K562 (cell line): ENCODE measurements around the gene PDCD1. TPM values are rescaled to one million over a fixed set of nuclear protein-coding genes. Genes with fewer than 3 reads are reported as not detected.
A peak's percentile ranks its signal among the peaks of the same experiment; 100 is the strongest.
"Not testable (repeated sequence)": the region's sequence is repeated elsewhere in the genome, so short reads cannot be mapped to it uniquely, and the experiment has no call there.

Experiments used
- ATAC-seq: fragments of 200-7000 bp; cut with Tn5 transposase; 3 replicates; pipeline ENCODE4 v1.9.1; 2020; ENCODE audit warnings: moderate library complexity
- BruUV-seq: library from RNA; stranded (reverse); fragments of 400-500 nt; replicated peaks from 2 replicates; lab custom pipeline; 2021; lab: Mats Ljungman, UMichigan
- CTCF ChIA-PET: fragments of 300-600 bp; formaldehyde crosslinking; extraction: SDS; loops from one replicate; lab custom pipeline; 2021; ENCODE audit warnings: low intra/inter-chr PET ratio; lab: Yijun Ruan, JAX
- POLR2A ChIA-PET: fragments of 300-600, 350-650 bp; sonication (Branson Sonifier 250); formaldehyde crosslinking; extraction: SDS; loops from one replicate; lab custom pipeline; 2021; ENCODE audit warnings: antibody characterized with exemption, inconsistent platforms; lab: Yijun Ruan, JAX
- DNase-seq, 4 experiments: peaks; one replicate each; pipeline versions ENCODE4 v3.0.0 to v3.0.0-alpha.2; 2011 to 2018; ENCODE audit warnings: low spot score in 3 of 4, mixed read lengths in 3 of 4; ENCODE audit errors: extremely low read depth in 1 of 4
- FAIRE-seq: peaks from 2 replicates; lab custom pipeline; 2011; peaks lifted over from hg19 to GRCh38; lab: Jason Lieb, UNC
- H2AFZ ChIP-seq: 2 replicates; pipeline ENCODE4 v1.6.0; 2011; ENCODE audit warnings: low read depth, low read length, control low read depth, inconsistent platforms
- H3K27ac ChIP-seq: fragments of 200-600 bp; 3 replicates; pipeline ENCODE4 v1.8.0; 2011; ENCODE audit warnings: low read depth, mild to moderate bottlenecking, control low read depth, inconsistent platforms, low read length, moderate library complexity, mixed read lengths; ENCODE audit errors: extremely low read depth
- H3K27me3 ChIP-seq, 2 experiments: fragments of 300-600 bp in 1 of 2; 2 replicates in 1 of 2; 3 replicates in 1 of 2; pipeline versions ENCODE4 v1.6.0 to v1.8.0; 2011; ENCODE audit warnings: inconsistent platforms in 2 of 2, low read length in 2 of 2, mild to moderate bottlenecking in 1 of 2, mixed read lengths in 1 of 2, moderate library complexity in 1 of 2; ENCODE audit not compliant: control insufficient read depth in 2 of 2, insufficient read depth in 2 of 2
- H3K36me3 ChIP-seq: fragments of 300-600 bp; 3 replicates; pipeline ENCODE4 v1.8.0; 2011; ENCODE audit warnings: mild to moderate bottlenecking, low read length, inconsistent platforms; ENCODE audit not compliant: control insufficient read depth, insufficient read depth
- H3K4me1 ChIP-seq, 2 experiments: fragments of 200-600 bp in 1 of 2; replicated peaks in 1 of 2; 2 replicates in 1 of 2; 3 replicates in 1 of 2; pipeline versions ENCODE4 v1.5.1 to v1.8.0; 2011; ENCODE audit warnings: inconsistent platforms in 2 of 2, low read length in 2 of 2, mild to moderate bottlenecking in 1 of 2, mixed read lengths in 1 of 2, moderate library complexity in 1 of 2; ENCODE audit not compliant: control insufficient read depth in 2 of 2, insufficient read depth in 2 of 2
- H3K4me2 ChIP-seq: 2 replicates; pipeline ENCODE4 v1.6.1; 2011; ENCODE audit warnings: low read length, control low read depth, inconsistent platforms, mixed read lengths; ENCODE audit not compliant: insufficient read depth
- H3K4me3 ChIP-seq: fragments of 200-600 bp; sonication (generic), shearing (Covaris generic); 2 replicates; pipeline ENCODE4 v1.5.1; 2016; ENCODE audit warnings: control low read depth, inconsistent platforms
- H3K79me2 ChIP-seq: fragments of 200-600 bp; 3 replicates; pipeline ENCODE4 v1.8.0; 2011; ENCODE audit warnings: low read length, inconsistent platforms; ENCODE audit not compliant: control insufficient read depth, insufficient read depth
- H3K9ac ChIP-seq, 2 experiments: 2 replicates each; pipeline versions ENCODE4 v1.6.0 to v1.6.1; 2011; ENCODE audit warnings: low read depth in 2 of 2, low read length in 2 of 2, control low read depth in 1 of 2, inconsistent platforms in 1 of 2, mild to moderate bottlenecking in 1 of 2, mixed read lengths in 1 of 2; ENCODE audit not compliant: insufficient read depth in 1 of 2
- H3K9me1 ChIP-seq: one replicate; pipeline ENCODE4 v1.6.0; 2011; ENCODE audit warnings: inconsistent platforms, mild to moderate bottlenecking, low read length, moderate library complexity; ENCODE audit not compliant: control insufficient read depth, insufficient read depth
- H3K9me3 ChIP-seq: replicated peaks from 2 replicates; pipeline ENCODE4 v1.5.1; 2011; ENCODE audit warnings: low read depth, low read length, inconsistent platforms; ENCODE audit not compliant: control insufficient read depth, insufficient read depth
- H4K20me1 ChIP-seq: replicated peaks from 2 replicates; pipeline ENCODE4 v1.6.1; 2011; ENCODE audit warnings: low read length, inconsistent platforms, mixed read lengths; ENCODE audit not compliant: control insufficient read depth, insufficient read depth
- CEBPG ChIP-seq, 3 experiments: fragments of 200-800 bp in 1 of 3; sonication (Bioruptor generic) in 1 of 3; sonication (generic) in 1 of 3; formaldehyde crosslinking in 1 of 3; IDR thresholded peaks in 2 of 3; conservative IDR thresholded peaks in 1 of 3; 2 replicates each; pipeline versions ENCODE4 v1.6.1 to v1.8.0; 2016 to 2022; ENCODE audit warnings: missing compliant biosample characterization in 2 of 3, missing genetic modification characterization in 2 of 3, mild to moderate bottlenecking in 1 of 3, missing genetic modification reagents in 1 of 3
- PHF21A ChIP-seq: fragments of 450-650 bp; IDR thresholded peaks from 2 replicates; pipeline ENCODE4 v1.6.1; 2017; ENCODE audit warnings: low read depth, borderline replicate concordance
- SMAD2 ChIP-seq: fragments of 150-350 bp; IDR thresholded peaks from 2 replicates; pipeline ENCODE4 v1.6.1; 2014; ENCODE audit warnings: low read depth, mild to moderate bottlenecking, low read length
- ZBTB33 ChIP-seq: sonication (generic); formaldehyde crosslinking; IDR thresholded peaks from 2 replicates; pipeline ENCODE4 v1.8.1; 2023; ENCODE audit warnings: mild to moderate bottlenecking, missing genetic modification reagents
- ZNF76 ChIP-seq: fragments of 250-450 bp; sonication (Bioruptor Pico); IDR thresholded peaks from 2 replicates; pipeline ENCODE4 v1.4.0; 2020; ENCODE audit warnings: mild to moderate bottlenecking, moderate library complexity, borderline replicate concordance
- WGBS: fragments of 100-300 bp; shearing (Covaris generic); methylation state at CpG from one replicate; pipeline ENCODE4 v1.1.6; 2016; ENCODE audit warnings: low coverage, mixed read lengths; ENCODE audit not compliant: insufficient coverage; ENCODE audit errors: missing lambda C conversion rate; 5-methylcytosine and 5-hydroxymethylcytosine counted together
- in situ Hi-C: fragments of 300-500 bp; cut with MboI; formaldehyde crosslinking; loops from 4 replicates; pipeline ENCODE4 v1.15.0; 2018; ENCODE audit warnings: inconsistent platforms, mixed read lengths
- intact Hi-C: fragments of 100-400 bp; cut with micrococcal nuclease; formaldehyde crosslinking; loops from 2 replicates; pipeline ENCODE4 v1.14.2; 2022
- polyA plus RNA-seq, 8 experiments: library from polyadenylated mRNA; depleted of rRNA in 4 of 8; stranded (reverse) in 5 of 8; unstranded in 3 of 8; fragments of >200 nt; fragmentation: Nextera tagmentation in 2 of 8; fragmentation: Illumina TruSeq in 1 of 8; extraction: Ambion mirVana in 2 of 8; extraction: Trizol in 1 of 8; gene quantifications; 2 replicates each; pipeline versions ENCODE4 v1.2.1 to v1.2.3, GENCODE V29; 2011 to 2014; ENCODE audit warnings: inconsistent platforms in 1 of 8, missing spikeins in 1 of 8
- total RNA-seq, 7 experiments: library from RNA; depleted of rRNA in 6 of 7; stranded (reverse); fragments of >200 nt in 6 of 7; fragmentation: Illumina TruSeq in 2 of 7; extraction: Trizol in 2 of 7; gene quantifications; 2 replicates each; pipeline versions ENCODE4 v1.2.1 to v1.2.3, GENCODE V29; 2011 to 2021; ENCODE audit warnings: low replicate concordance in 1 of 7

PDCD1 gene
- total and polyA plus RNA-seq, 9 of the 15 experiments (the other 6 are each of a cell fraction or from before 2014, with no cell fraction given), result 0.15 to 2.5 (median 1.0) TPM; not detected in 2

DNA sequence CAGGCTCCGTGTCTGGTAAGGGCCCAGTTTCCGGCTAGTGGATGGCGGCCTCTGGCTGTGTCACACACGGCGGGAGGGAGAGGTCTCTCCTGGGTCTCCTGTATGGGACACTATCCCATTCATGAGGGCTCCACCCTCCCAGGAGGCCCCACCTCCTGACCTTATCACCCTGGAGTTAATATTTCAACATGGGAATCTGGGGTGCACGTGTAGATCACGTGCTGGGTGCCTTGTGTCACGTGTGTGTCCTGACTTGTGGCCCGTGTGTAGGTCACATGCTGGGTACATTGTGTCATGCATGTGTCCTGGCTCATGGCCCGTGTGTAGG, 39.8 kb downstream of the PDCD1 start (continued):
- TF ChIP-seq CEBPG (CRISPR knock-in tag; IDR thresholded peaks at IDR 0.05), result peak; percentile 37; the same call in 1 of the 2 replicates
- TF ChIP-seq CEBPG (tag; conservative IDR thresholded peaks at IDR 0.05 in 1 of 2, IDR thresholded peaks at IDR 0.05 in 1 of 2), result no peak
- TF ChIP-seq ZBTB33 (CRISPR knock-in tag), result peak; percentile 12; the same call in 1 of the 2 replicates

- Histone ChIP-seq H3K4me2 (no peak overlapping the region), H3K79me2 (no peaks in the 10 kb centered on the region), H3K9ac (no peak overlapping the region; a peak in 1 of 4 replicates), H3K9me1 (no peaks in the 10 kb centered on the region), H3K27me3 (no peaks in the 10 kb centered on the region), H4K20me1 (no peaks in the 10 kb centered on the region), H3K9me3 (no peaks in the 10 kb centered on the region), H3K4me1 (peaks cover 0 to 72% of the 10 kb centered on the region in 2 experiments; a peak in 3 of 5 replicates), H2AFZ (peak overlapping the region; percentile 51; the same call in 1 of the 2 replicates), H3K36me3 (no peaks in the 10 kb centered on the region), H3K4me3 (no peak overlapping the region), H3K27ac (no peak overlapping the region)
- no TSS peak for BruUV-seq
- DNase-seq (no peak), ATAC-seq (no peak), FAIRE-seq (no peak)
- intact Hi-C loops, result no loop called here
- POLR2A ChIA-PET, result no interaction called here
- WGBS, result 58% methylated on average over 11 of the region's 25 CpGs
- TF ChIP-seq ZNF76, result no peak
- TF ChIP-seq PHF21A, result no peak
- no peak for TF ChIP-seq SMAD2
- in situ Hi-C loops, result no loop called here
- CTCF ChIA-PET, result no interaction called here
These were observed 40.3 kb downstream of the PDCD1 start for GRCh38 chr2:241818229-241818942.

GRCh38 chr2:241817821-241818215, 40.9 kb downstream of the PDCD1 start:
- intact Hi-C loops, H3K9me3 ChIP-seq, H3K4me2 ChIP-seq, in situ Hi-C loops, H3K4me3 ChIP-seq, H3K36me3 ChIP-seq, H3K27me3 ChIP-seq, H3K27ac ChIP-seq, POLR2A ChIA-PET, ATAC-seq, H3K9me1 ChIP-seq, DNase-seq, CTCF ChIA-PET, H3K79me2 ChIP-seq, H2AFZ ChIP-seq, FAIRE-seq, BruUV-seq, H3K9ac ChIP-seq, H4K20me1 ChIP-seq: not testable (repeated sequence)
- peaks cover 0 to 78% of the 10 kb centered on the region in 2 experiments; a peak in 3 of 5 replicates for H3K4me1 ChIP-seq
- 71% methylated on average over 8 of the region's 10 CpGs for WGBS
